ENCODE measurements around the gene TRERF1.

Gene TRERF1

DNA sequence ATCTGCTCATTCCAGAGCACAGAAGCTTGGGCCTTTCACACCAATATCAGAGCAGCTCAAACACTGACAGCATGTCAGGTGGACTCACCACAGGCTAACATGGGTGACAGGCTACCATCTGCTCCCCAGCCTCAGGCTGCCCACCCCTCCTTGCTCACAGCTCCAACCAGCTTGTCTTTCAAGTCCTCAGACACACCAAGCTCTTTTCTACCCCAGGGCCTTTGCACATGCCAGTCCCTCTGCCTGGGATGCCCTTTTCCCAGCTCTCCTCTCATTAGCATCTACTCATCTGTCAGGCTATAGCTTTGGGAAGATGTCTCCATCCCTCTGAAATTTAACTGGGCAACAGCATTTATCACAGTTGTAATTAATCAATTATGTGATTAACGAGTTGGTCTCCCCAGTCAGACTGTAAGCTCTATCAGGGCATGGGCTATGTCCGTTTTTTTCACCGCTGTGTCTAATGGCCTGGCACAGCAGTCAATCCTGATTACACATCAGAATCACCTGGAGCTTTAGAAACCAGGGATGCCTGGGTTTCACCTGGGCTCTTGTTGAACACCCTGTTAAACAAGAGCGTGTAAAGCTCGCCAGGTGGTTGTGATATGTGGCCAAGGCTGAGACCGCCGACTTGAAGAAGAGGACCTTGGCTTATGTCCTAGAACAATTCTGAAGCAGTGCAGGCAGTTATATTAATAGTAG lies 145.1 kb downstream of the TRERF1 start:
- DNase-seq (ENCODE audit: low spot score): no peak

DNA sequence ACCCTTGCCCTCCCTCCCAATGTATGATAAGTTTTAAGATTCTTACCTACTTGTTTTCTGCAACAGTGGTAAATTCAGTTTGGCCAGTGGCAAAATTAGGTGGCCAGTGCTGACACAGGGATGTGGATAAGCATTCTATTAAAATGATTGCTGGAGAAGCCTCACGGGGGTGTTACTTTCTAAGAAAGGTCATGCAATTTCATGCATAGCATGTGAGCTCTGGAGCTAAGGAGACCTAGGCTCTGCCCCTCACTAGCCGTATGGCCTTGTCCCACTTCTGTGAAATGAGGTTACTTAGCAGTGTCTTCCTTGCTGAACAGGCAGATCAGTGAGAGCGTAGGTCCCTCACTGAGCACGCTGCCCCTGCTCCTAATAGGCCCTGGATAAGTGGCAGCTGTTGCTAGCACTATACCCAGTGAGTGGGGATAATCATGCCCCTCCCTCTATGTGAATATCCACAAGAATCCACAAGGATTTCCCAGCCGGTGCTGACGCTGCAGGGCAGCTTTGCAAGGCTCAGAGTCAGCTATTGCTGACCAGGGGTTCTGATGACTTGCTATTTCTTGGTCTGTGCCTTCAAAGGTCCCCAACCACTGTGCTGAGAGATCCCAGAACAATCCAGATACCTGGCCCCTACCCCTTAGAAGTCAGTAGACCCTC lies 147.5 kb downstream of the TRERF1 start:
- no peak for DNase-seq (ENCODE audit: low spot score)

GRCh38 chr6:42302411-42302810 lies 149.3 kb downstream of the TRERF1 start:
- no peak for DNase-seq (ENCODE audit: low spot score)

DNA sequence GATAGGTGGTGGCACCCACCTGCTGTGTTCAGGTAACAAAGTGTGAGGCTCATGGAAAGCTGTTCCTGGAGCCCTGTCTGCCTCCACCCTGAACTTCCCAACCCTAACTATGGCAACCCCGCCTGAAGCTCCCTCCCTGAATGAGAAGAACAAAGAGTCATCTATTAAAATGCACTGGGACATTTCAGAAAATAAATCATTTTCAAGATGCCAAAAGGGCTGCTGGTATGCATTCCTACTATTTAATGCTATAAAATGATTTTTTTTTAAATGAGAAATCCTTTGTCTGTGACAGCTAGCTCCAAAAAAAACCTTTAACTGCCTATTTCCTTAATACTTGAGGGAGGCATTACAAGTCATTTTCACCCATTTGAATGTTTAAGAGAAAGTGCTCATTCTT lies 149.7 kb downstream of the TRERF1 start:
- DNase-seq (ENCODE audit: low spot score): no peak

- no peak for DNase-seq (ENCODE audit: low spot score)
Observed at GRCh38 chr6:42300701-42301100, 151.0 kb downstream of the TRERF1 start.

DNA sequence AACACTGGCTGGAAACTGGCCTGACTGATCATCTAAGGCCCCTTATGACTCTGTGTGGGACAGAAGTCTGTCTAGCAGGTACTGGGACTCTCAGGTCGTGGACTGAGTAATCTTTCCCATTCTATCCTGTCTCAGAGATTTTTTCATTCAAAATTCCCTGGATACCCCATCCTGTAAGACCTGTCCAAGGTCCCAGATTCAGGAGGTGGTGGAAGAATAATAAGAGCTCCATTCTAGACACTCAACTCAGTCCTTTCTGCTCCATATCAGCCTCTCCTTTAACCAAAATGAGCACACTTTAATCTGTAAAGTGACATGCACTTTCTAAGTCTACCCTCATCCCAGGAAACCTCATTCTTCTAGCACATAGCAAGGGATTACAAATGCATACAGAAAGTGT lies 151.5 kb downstream of the TRERF1 start:
- DNase-seq (ENCODE audit: low spot score): no peak

DNA sequence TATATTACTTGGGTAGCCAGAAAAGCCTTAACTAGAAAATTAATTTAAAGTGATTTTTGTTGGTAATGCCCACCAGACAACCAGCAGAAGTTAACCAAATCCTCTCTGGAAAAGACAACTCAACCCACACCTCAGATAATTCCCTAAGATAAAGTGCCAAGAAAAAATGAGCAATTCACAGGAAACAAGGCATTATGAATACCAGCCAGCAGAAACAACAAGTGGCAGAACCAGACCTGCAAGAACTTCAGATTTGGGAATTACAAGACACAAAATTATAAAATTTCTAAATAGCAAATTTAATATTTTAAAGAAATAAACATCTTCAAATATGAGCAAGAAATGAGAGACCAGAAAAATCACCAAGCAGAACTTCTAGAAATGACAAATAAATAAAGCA lies 154.1 kb downstream of the TRERF1 start:
- no peak for DNase-seq (ENCODE audit: low spot score)

GRCh38 chr6:42296614-42297013 lies 155.1 kb downstream of the TRERF1 start:
- DNase-seq (ENCODE audit: low spot score): no peak

GRCh38 chr6:42295677-42296076 lies 156.0 kb downstream of the TRERF1 start:
- no peak for DNase-seq (ENCODE audit: low spot score)

GRCh38 chr6:42295181-42295580 lies 156.5 kb downstream of the TRERF1 start:
- DNase-seq (ENCODE audit: low spot score): no peak

GRCh38 chr6:42294759-42295158 lies 157.0 kb downstream of the TRERF1 start:
- peak; percentile 49 for DNase-seq (ENCODE audit: low spot score)

GRCh38 chr6:42293386-42293977 lies 158.2 kb downstream of the TRERF1 start:
- DNase-seq (ENCODE audit: low spot score): no peak

- peak; percentile 65 for DNase-seq (ENCODE audit: low spot score)
Observed at GRCh38 chr6:42292004-42292740, 159.6 kb downstream of the TRERF1 start.

GRCh38 chr6:42287756-42288155 lies 164.0 kb downstream of the TRERF1 start:
- no peak for DNase-seq (ENCODE audit: low spot score)

DNA sequence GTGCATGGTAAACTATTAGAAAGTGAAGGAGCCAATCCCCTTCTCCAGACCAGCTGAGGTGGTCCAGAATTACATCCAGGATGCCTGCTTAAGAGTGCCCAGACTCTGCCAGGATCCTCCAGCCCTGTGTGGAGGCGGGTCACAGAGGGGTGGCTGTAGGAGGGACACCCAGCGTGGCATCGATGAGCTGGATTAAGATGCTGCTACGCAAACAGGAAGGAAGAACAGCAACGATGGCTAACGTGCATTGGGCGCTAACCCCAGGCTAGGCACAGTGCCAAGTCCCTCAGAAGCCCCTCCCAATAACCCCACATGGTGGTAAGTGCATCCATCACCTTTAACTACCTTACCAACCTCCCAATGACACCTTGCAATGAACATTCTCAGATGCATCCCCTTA lies 170.2 kb downstream of the TRERF1 start:
- DNase-seq (ENCODE audit: low spot score): no peak

- no peak for DNase-seq (ENCODE audit: low spot score)
Observed at GRCh38 chr6:42280966-42281533, 170.7 kb downstream of the TRERF1 start.

DNA sequence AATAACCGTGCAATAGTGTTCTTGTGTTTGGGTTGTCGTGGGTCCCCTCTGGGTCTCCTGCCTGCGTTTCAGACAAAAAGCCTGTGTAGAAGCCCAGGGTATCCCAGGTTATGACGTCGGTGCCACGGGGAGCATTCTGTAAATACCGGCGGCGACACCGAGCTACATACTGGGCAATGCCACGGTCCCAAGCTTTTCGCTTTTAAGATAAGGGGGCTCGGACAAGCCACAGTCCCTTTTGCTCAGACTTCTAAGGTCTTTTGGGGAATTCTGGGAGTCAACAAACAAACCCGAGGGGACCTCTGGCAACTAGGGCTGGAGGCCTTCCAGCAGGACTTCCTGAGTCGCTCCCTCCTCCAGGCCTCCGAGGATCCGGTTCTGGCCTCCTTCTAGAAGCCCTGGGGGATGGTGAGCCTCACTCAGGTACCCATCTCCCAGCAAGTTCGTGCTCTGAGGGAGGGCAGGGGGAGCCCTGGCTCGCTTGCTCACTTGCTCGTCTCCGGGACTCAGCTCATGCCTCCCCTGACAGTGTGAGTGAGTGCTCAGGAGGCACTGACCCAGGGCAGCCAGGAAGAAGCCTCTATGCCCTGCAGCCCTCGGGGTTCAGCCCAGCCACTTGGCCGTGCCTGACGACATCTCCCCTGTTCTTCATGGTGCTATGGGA lies 171.6 kb downstream of the TRERF1 start:
- peak; percentile 51 for DNase-seq (ENCODE audit: low spot score)

GRCh38 chr6:42279144-42279781 lies 172.5 kb downstream of the TRERF1 start:
- DNase-seq (ENCODE audit: low spot score): peak; percentile 63

- no peak for DNase-seq (ENCODE audit: low spot score)
Observed at GRCh38 chr6:42278131-42278853, 173.4 kb downstream of the TRERF1 start.

DNA sequence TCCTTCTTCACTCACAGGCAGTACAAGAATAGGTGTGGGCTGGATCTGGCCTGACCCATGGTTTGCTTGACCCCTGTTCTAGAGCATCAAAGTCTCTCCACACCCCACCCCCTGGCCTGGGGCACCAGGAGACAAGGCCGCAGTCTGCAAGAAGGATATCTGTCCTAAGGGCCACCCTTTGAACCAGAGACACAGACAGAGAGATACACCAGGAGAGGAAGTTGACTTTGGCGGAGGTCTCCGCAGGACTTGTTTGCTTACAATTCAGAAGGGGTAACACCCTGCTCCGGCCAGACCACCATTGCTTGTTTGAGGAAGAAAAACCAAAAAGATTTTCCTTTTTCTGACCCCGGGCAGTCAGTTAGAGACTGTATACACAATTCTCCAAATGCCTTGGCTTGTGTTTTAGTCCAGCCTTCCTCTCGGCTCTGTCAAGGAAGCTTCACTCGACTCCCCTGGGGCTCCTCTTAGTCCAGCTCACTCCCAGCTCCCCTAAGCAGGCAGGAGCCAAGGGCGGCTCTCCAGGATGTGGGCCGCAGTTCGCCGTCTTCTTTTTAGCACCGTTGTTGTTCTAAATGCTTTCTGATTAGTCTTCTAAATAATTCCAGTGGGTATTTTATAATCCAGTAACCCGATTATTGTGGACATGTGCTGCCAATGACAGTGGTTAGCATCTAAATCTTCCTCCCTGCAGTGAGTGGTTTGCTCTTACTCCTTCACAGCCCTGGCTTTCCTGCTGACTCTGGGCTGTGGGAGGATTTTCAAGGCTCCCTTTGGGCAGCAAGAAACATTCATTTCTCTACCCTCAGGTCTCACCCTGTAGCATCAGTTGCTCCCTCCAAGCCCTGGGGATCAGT lies 175.5 kb downstream of the TRERF1 start:
- DNase-seq (ENCODE audit: low spot score): no peak
